NCI-H2196 treated with DMSO at 0.1 percent for 48 hours (cell line): ENCODE measurements around the gene MAB21L4.

Experiments
- DNase-seq: peaks from one replicate; lab custom pipeline; 2025; ENCODE audit not compliant: unreplicated experiment; lab: John Stamatoyannopoulos, UW

MAB21L4 gene

GRCh38 chr2:240895656-240896388 lies at the start of gene MAB21L4:
TSS of gene MAB21L4 (minus strand) at chr2:240896156. CDS start at chr2:240895997, 159 bp downstream.
- DNase-seq = no peak

GRCh38 chr2:240936106-240936505 lies 40.1 kb upstream of the MAB21L4 start:
- DNase-seq = no peak

DNA sequence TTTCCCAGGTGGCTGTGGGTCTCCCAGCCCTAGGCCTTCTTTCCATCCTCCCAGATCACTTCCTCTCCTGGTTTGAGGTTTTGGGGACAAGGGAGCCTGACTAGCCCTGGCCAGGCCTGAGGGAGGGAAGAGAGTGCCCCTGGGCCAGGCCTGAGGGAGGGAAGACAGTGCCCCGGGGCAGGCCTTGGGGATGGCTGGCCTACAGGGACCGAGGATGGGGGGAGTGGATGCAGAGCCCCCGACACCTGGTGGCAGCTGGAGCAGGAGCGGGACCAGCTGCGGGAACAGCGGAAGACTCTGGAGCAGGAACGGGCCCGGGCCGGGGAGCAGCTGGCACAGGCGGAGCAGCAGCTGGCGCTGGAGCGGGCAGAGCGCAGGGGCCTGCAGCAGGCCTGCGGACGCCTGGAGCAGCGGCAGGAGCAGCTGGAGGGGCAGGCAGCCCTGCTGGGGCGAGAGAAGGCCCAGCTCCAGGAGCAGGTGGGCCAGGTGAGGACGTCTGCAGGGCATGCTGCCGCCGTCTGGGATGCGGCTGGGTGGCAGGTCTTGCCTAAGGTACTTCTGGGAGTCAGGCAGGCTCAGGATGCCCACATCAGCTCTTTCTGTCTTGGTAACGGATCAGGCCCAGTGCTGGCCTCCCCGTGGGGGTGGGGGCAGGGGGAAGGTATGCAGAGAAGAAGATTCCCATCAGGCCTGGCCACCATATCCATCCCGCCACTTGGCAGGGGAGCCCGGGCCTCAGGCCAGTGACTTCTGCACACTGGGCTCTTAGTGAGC lies 39.3 kb upstream of the MAB21L4 start:
- no peak for DNase-seq

DNA sequence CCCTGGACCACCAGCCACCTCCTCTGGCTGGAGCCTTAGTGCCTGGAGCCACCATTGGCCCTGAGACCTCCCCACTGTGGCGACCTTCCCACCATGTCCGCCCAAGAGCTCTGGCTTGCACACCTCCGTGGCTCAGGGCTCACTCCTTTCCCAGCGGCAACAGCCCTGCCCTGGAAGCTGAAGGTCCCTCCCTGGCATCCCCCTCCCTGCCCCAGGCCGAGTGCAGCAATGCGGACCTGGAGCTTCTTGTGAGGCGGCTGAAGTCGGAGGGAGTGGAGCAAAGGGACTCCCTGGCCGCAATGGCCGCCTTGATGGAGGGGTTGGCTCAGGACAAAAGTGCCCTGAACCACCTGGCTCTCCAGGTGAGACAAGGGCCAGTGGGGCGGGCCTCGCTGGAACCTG lies 38.7 kb upstream of the MAB21L4 start:
- no peak for DNase-seq

GRCh38 chr2:240933966-240934700 lies 38.2 kb upstream of the MAB21L4 start:
- DNase-seq = no peak

- DNase-seq = no peak
Measured at GRCh38 chr2:240933048-240933965, 37.4 kb upstream of the MAB21L4 start.

GRCh38 chr2:240932724-240933047 lies 36.7 kb upstream of the MAB21L4 start:
- DNase-seq = no peak

DNA sequence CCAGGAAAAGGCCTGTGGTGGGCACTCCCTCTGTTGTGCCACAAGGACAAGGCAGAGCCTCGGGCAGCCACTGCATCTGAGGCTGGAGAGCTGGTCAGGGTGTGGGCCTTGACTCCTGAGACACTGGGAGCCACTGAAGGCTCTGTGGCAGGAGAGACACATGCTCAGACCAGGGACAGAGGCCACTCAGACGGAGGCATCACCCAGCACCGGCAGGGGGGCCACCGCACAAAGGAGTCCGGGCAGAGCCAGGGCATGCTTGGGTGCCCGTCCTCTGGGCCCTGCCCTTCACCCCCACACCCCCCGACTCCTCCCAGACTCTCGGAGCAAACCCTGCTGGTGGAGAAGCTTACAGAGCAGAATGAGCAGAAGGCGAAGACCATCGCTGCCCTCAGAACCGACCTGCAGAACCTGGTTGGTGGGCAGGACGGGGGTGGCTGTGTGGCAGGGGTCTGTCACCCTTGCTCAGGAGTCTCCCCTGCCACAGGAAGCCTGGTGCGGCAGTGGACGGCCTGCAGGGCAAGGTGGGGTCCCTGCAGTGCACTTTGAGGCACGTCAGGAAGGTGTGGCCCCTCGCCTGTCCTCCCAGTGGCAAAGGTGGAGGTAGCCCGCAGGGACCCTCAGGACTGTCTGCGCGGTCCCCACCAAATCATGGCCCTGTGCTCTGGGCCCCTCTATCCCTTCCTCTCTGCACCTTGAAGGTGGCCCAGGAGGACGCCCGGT lies 36.2 kb upstream of the MAB21L4 start:
- no peak for DNase-seq

- DNase-seq = no peak
Measured at GRCh38 chr2:240931319-240931949, 35.5 kb upstream of the MAB21L4 start.

DNA sequence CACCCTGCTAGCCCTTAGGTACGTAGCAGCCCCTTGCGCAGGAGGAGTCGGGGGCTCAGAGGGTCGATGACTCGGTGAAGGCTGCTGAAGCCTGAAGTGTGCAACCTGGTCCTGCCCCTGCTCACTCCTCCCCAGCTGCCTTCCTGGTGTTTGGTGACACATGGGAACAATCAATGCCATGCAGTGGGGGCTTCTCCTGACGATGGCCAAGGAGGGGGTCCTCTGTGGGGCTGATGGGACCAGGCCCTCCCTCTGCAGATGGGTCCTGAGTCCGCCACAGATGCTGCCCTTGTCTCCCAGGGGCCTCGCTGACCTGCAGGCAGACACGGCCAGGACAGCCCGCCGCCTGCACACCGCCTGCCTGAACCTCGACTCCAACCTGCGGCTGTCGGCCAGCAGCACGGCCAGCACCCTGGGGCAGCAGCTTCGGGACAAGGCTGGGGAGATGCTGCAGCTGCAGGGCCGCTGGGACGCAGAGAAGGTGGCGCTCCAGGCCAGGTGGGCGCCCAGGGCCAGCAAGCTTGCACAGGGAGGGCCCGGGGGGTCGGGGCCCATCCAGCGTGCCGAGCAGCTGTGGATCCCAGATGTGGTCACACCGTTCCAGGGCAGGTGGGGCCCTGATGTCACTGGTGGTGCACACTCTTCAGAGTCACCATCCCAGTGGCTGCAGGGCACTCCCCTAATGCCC lies 34.8 kb upstream of the MAB21L4 start:
- DNase-seq = no peak

DNA sequence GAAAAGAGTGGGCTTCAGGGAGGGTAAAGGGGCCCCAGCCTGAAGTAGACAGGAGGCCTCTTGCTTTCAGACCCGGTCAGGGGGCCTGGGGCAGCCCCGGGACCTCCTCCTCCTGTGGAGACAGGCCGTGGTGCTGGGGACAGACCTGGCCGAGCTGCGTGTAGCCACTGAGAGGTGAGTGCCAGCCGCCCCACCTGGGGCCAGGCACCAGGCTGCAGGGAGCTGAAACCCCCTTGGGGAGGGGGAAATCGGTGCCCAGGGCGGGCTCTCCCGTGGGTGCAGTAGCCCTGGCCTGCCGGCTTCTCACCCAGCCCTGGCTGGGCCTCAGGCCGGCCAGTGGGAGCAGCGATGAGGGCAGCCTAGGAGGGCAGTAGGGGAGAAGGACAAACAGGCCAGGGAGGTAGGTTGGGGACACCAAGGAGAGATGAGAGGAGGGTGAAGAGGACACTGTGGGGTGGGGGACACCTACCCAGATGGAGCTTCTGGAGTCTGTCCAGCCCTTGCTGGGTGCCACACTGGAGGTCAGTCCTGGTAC lies 34.2 kb upstream of the MAB21L4 start:
- no peak for DNase-seq

DNA sequence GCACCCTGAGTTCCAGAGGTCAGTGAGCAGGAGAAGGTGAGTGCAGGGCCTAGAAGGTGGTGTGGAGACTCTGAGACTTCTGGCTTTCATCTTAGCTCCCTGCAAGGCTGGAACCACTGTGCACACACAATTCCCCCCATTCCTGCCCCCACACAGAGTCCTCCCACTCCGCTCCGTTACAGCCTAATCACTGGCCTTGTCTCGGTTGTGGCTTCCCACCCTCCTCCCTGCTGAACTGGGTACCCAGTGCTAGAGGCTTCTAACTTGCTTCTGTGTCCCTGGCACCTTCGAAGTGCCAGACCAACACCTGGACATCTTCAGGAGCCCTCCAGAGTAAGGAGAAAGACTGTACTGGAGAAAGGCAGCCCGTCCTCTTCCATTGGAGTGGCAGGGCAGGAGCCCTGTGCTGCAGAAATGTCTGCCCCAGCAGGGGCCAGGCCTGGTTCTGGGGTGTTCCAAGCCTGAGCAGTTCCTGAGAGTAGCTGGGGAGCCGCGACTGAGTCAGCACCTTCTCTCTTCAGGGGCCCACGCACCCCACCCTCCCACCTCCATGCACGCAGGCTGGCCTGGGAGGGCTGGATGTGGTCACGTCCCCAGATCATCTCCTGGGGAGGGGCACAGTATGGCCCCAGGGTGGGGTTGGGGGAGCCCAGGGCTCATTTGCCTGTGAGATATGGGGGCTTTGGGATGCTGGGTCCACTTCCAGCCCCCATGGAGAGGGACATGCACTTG lies 33.6 kb upstream of the MAB21L4 start:
- no peak for DNase-seq

DNA sequence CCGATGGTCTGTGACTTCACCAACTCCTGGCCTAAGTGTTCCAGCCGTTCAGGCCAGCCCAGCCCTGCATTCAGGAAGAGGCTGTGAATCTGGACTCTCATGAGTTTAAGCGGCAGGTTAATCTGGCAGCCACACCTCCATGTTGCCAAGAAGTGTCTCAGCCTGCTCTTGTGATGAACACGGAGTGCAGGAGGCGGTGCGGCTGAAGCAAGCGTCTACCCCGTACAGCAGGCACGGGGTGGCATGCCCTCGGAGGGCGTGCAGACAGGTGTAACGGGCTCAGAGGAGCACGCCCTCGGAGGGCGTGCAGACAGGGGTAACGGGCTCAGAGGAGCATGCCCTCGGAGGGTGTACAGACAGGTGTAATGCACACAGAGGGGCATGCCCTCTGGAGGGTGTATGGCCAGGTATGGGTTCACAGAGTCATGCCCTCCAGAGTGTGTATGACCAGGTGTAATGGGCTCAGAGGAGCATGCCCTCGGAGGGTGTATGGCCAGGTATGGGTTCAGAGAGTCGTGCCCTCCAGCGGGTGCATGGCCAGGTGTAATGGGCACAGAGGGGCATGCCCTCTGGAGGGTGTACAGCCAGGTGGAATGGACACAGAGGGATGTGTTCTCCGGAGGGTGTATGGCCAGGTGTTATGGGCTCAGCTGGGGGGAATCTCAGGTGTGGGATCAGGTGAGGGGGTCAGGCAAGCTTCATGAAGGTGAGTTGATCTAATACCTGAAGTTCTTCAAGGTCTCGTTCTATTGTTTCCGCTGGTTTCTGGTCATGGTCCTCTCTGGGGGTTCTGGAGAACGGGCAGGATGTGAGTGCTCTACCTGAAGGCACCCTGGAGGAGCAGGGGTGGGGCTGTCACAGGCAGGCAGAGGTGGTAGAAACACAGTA lies 32.8 kb upstream of the MAB21L4 start:
- DNase-seq = no peak

- no peak for DNase-seq
Measured at GRCh38 chr2:240927390-240927781, 31.4 kb upstream of the MAB21L4 start.

GRCh38 chr2:240926516-240927389 lies 30.8 kb upstream of the MAB21L4 start:
- no peak for DNase-seq
